ENCODE data around the gene MYO18B. TPM values are rescaled to one million over a fixed set of nuclear protein-coding genes. Genes with fewer than 3 reads are reported as not detected.

The MYO18B gene
- total RNA-seq, 4 donors from 2014 or later = under 0.01 to 0.50 (median 0.13) TPM

DNA sequence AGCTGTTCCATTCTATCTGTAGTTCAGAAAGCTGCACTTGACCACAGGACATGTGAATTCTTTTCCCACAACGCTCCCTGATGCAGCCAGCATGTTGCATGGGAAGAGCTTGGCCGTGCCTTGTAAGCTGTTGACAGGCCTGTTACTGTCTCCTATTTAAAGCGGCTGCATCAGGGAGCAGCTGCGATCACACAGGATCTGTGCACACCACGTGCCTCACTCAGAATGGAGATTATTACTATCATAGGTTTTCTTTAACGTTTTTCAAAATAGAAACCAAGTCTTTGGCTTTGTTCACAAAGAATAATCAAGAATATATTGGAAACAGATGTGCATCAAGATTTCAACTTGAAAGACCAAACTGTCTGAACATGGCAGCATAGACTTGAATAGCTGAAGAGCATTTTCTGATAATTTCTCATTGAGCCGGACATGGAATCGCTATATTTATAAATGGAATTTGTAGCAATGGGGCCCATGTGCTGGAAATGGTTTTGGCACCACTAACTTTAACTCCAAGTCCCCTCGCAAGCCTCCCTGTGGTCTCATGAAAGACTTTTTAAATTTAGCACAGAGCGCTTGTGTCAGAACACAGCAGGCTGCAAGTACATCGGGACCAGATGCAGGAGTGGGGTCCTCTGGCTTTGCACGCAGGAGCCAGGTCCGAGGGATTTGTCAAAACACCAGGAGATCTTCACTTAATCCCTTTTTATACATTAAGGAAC, 40.8 kb upstream of the MYO18B start:
- Histone ChIP-seq H3K27me3 (no peaks in the 10 kb centered on the region), H3K4me1 (peaks cover 10 to 16% (median 14%) of the 10 kb centered on the region in 4 donors), H3K27ac (replicated peaks in 1 of 4) (no peak overlapping the region), H3K9me3 (no peaks in the 10 kb centered on the region), H3K4me3 (no peak overlapping the region), H3K36me3 (no peaks in the 10 kb centered on the region)
- 33% methylated on average over 13 of the region's 13 CpGs for WGBS
- intact Hi-C loops (cut with DNase I) = loop anchor here (5.0 kb wide), 1 partner anchor 239 kb away; no protein-coding TSS in a partner anchor
- TF ChIP-seq, protein P1, sequence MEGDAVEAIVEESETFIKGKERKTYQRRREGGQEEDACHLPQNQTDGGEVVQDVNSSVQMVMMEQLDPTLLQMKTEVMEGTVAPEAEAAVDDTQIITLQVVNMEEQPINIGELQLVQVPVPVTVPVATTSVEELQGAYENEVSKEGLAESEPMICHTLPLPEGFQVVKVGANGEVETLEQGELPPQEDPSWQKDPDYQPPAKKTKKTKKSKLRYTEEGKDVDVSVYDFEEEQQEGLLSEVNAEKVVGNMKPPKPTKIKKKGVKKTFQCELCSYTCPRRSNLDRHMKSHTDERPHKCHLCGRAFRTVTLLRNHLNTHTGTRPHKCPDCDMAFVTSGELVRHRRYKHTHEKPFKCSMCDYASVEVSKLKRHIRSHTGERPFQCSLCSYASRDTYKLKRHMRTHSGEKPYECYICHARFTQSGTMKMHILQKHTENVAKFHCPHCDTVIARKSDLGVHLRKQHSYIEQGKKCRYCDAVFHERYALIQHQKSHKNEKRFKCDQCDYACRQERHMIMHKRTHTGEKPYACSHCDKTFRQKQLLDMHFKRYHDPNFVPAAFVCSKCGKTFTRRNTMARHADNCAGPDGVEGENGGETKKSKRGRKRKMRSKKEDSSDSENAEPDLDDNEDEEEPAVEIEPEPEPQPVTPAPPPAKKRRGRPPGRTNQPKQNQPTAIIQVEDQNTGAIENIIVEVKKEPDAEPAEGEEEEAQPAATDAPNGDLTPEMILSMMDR (IDR thresholded peaks at IDR 0.05) = no peak
- peak in 1 of 2 donors; percentile 41 for TF ChIP-seq POLR2AphosphoS5 (IDR thresholded peaks at IDR 0.05)
- no peak for DNase-seq (ENCODE audit: extremely low spot score)

DNA sequence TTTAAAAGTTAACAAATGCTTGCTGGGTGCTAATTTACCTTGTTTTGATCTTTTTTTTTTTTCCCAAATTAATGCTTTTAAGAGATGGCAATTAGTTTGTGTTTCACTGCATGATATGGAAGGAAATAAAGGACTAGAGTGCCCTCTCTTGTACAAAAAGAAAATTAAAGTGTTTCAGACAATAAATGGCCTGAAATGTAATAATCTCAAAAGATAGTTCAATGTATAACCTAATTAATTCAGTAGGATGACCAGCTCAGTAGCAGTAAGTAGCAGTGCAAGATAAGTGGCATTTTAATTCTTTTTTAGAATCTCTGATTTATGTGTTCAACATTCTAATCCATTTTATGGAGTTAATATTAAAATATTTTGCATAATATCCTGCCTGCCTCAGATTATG, 39.9 kb upstream of the MYO18B start:
- no peaks in the 10 kb centered on the region for H3K27me3 ChIP-seq
- H3K27ac ChIP-seq (replicated peaks in 1 of 4) = no peak overlapping the region
- H3K36me3 ChIP-seq = no peaks in the 10 kb centered on the region
- H3K9me3 ChIP-seq = no peaks in the 10 kb centered on the region
- no peak for TF ChIP-seq POLR2A (IDR thresholded peaks at IDR 0.05; ENCODE audit: low read depth)
- no peak for TF ChIP-seq POLR2AphosphoS5 (IDR thresholded peaks at IDR 0.05)
- TF ChIP-seq, protein P1 (IDR thresholded peaks at IDR 0.05) = peak; percentile 48 to 59 (median 48)
- TF ChIP-seq EP300 (IDR thresholded peaks at IDR 0.05) = no peak
- peaks cover 10 to 16% (median 14%) of the 10 kb centered on the region in 4 donors for H3K4me1 ChIP-seq
- H3K4me3 ChIP-seq = no peak overlapping the region
- intact Hi-C loops (cut with DNase I) = loop anchor here (5.0 kb wide), 1 partner anchor 240 kb away; no protein-coding TSS in a partner anchor
- DNase-seq (ENCODE audit: extremely low spot score) = no peak

DNA sequence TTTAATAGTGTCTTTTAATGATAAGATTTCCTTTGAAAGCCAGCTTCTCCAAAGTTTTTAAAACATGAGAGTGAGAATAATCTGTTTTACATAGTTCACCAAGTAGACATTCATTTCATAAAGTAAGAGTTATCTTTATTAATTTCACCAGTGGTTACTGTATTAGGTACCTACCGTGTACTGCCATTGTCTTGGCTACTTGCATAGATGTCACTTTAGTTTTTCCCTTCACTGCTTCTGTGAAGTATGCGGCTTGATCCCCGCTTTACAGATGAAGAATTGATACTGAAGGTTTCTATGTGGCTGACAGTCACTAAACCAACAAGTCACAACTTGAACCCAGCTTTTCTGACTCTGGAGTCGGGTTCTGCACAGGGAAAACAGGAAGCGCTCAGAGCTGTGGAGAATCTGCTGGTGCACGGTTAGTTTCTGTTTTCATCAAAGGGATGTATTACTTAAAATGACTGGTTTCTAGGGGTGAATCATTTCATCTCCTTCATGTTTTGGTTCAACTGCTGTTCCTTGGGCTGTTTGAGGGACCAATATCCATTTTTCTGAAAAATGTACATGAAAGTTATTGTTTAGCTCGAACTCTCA, 39.3 kb upstream of the MYO18B start:
- no peaks in the 10 kb centered on the region for H3K9me3 ChIP-seq
- no peak overlapping the region for H3K27ac ChIP-seq (replicated peaks in 1 of 4)
- WGBS = 87% methylated on average over 7 of the region's 7 CpGs
- H3K36me3 ChIP-seq = peaks cover 0 to 5% (median 0%) of the 10 kb centered on the region in 4 donors
- no peaks in the 10 kb centered on the region for H3K27me3 ChIP-seq
- TF ChIP-seq POLR2AphosphoS5 (IDR thresholded peaks at IDR 0.05) (no peak), EP300 (IDR thresholded peaks at IDR 0.05) (no peak), POLR2A (IDR thresholded peaks at IDR 0.05; ENCODE audit: low read depth) (no peak)
- TF ChIP-seq, protein P1 (IDR thresholded peaks at IDR 0.05) = no peak
- DNase-seq (ENCODE audit: extremely low spot score) = no peak
- intact Hi-C loops (cut with DNase I) = loop anchor here (5.0 kb wide), 1 partner anchor 240 kb away; no protein-coding TSS in a partner anchor
- peaks cover 10 to 16% (median 14%) of the 10 kb centered on the region in 4 donors for H3K4me1 ChIP-seq
- no peak overlapping the region for H3K4me3 ChIP-seq

DNA sequence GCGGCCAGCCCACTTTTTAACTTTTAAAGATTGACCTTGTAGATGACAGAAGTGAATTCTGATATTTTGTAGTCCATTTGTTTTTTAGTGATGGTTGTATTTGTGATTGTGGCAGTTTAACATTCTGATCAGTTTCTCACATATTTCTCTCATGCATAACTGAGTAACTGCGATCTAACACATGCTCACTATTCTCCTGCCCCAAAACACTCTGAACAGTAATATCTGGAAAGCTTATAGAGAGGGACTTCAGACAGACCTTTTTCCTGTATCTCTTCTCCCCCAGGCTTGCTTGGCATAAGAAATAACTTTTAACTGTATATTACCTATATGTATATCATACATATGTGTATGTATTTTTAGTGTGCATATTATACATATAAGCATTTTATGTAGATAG, 37.3 kb upstream of the MYO18B start:
- no peak overlapping the region for H3K4me3 ChIP-seq
- H3K4me1 ChIP-seq = peaks cover 10 to 16% (median 14%) of the 10 kb centered on the region in 4 donors
- H3K9me3 ChIP-seq = no peaks in the 10 kb centered on the region
- no peak for TF ChIP-seq EP300 (IDR thresholded peaks at IDR 0.05)
- TF ChIP-seq POLR2A (IDR thresholded peaks at IDR 0.05; ENCODE audit: low read depth) = no peak
- TF ChIP-seq, protein P1 (IDR thresholded peaks at IDR 0.05) = no peak
- no peak for TF ChIP-seq POLR2AphosphoS5 (IDR thresholded peaks at IDR 0.05)
- peaks cover 0 to 14% (median 2%) of the 10 kb centered on the region in 4 donors for H3K36me3 ChIP-seq
- WGBS = 92% methylated on average over 2 of the region's 2 CpGs
- intact Hi-C loops (cut with DNase I) = loop anchor here (5.0 kb wide), 1 partner anchor 242 kb away; no protein-coding TSS in a partner anchor
- H3K27me3 ChIP-seq = no peaks in the 10 kb centered on the region
- DNase-seq (ENCODE audit: extremely low spot score) = no peak
- H3K27ac ChIP-seq (replicated peaks in 1 of 4) = no peak overlapping the region

Data from esophagus muscularis mucosa (tissue), 4 donors.